ENCODE results near the gene OS9. TPM values are rescaled to one million over a fixed set of nuclear protein-coding genes. Genes with fewer than 3 reads are reported as not detected.

OS9 gene
- total and polyA plus RNA-seq, 2 of the 4 experiments (the other 2 are of a cell fraction): 159 to 272 TPM

DNA sequence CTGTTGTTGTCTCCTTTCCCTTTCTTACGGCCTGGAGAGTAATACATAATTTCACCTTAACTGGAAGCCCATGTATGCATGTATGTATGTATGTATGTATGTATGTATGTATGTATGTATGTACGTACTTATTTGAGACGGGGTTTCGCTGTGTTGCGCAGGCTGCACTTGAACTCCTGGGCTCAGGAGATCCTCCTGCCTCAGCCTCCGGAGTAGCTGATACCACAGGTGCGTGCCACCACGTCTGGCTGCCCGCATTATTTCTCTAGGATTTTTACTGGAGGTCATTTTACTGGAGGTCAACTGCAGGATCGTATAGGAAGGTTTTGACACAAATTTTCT, 644 bp upstream of the OS9 start:
- CTCF ChIA-PET: interaction anchor here (0.7 to 1.4 kb wide), 3 partner anchors 11 to 33 kb away, joined by 4 to 8 read pairs (median 5); no protein-coding TSS in a partner anchor
- TF ChIP-seq, protein P1, sequence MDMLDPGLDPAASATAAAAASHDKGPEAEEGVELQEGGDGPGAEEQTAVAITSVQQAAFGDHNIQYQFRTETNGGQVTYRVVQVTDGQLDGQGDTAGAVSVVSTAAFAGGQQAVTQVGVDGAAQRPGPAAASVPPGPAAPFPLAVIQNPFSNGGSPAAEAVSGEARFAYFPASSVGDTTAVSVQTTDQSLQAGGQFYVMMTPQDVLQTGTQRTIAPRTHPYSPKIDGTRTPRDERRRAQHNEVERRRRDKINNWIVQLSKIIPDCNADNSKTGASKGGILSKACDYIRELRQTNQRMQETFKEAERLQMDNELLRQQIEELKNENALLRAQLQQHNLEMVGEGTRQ (IDR thresholded peaks at IDR 0.05; ENCODE audit: low read depth, low read length): no peak
- no peak for TF ChIP-seq RFX5 (IDR thresholded peaks at IDR 0.05; ENCODE audit: low read depth, low read length)
- no peak for TF ChIP-seq ELK1 (IDR thresholded peaks at IDR 0.05; ENCODE audit: borderline replicate concordance, low read depth, low read length)
- TF ChIP-seq CTCF (conservative IDR thresholded peaks at IDR 0.05; ENCODE audit: low read depth, low read length): no peak
- no peak for TF ChIP-seq CEBPB (IDR thresholded peaks at IDR 0.05; ENCODE audit: low read depth, low read length)

More for the DNA sequence above, 644 bp upstream of the OS9 start:
- Histone ChIP-seq H3K23ac (ENCODE audit: low read depth, low read length) (no peak overlapping the region), H2BK120ac (ENCODE audit: low read depth, low read length) (no peak overlapping the region), H4K8ac (ENCODE audit: low read depth in 2 of 2, low read length in 2 of 2) (peak overlapping the region in 1 of 2 experiments; percentile 24; a peak in 1 of 4 replicates), H3K9ac (ENCODE audit: low read depth, low read length) (no peak overlapping the region), H3K9me1 (ENCODE audit: insufficient read depth, low read length) (peaks cover 6% of the 10 kb centered on the region), H2BK5ac (ENCODE audit: low read depth, low read length, poor library complexity, severe bottlenecking) (no peak overlapping the region), H3K14ac (replicated peaks; ENCODE audit: low read depth, low read length) (no peak overlapping the region), H2AK5ac (ENCODE audit: low read depth, low read length) (0 out of 2 replicates have a peak overlapping the region, but pooled peaks have one; percentile 18), H3K4me2 (ENCODE audit: low read depth, low read length) (peak overlapping the region; percentile 17; the same call in 1 of the 2 replicates), H3K79me1 (ENCODE audit: low read depth in 1 of 2, low read length in 2 of 2) (peaks cover 12 to 24% of the 10 kb centered on the region in 2 experiments), H3K27ac (ENCODE audit: insufficient read depth, low read length) (no peak overlapping the region), H4K91ac (ENCODE audit: insufficient read depth, low read depth, low read length) (no peak overlapping the region), H2BK20ac (ENCODE audit: low read depth, low read length) (no peak overlapping the region), H3K4me3 (ENCODE audit: insufficient read depth, low read depth, low read length) (no peak overlapping the region), H3K56ac (ENCODE audit: extremely low read depth, insufficient read depth, low read length) (no peak overlapping the region), H4K5ac (ENCODE audit: low read depth, low read length) (no peak overlapping the region), H2AK9ac (replicated peaks; ENCODE audit: low read depth, low read length, poor library complexity) (no peak overlapping the region), H3K9me3 (ENCODE audit: control insufficient read depth, insufficient read depth, low read length) (no peaks in the 10 kb centered on the region), H2AFZ (replicated peaks; ENCODE audit: low read length, poor library complexity) (peak overlapping the region; percentile 78), H3K4me1 (ENCODE audit: control insufficient read depth, insufficient read depth, low read length) (0 out of 2 replicates have a peak, but pooled peaks cover 3% of the 10 kb centered on the region), H4K20me1 (ENCODE audit: insufficient read depth, low read length) (no peaks in the 10 kb centered on the region), H3K36me3 (ENCODE audit: control insufficient read depth, insufficient read depth, low read length) (peaks cover 12% of the 10 kb centered on the region), H3K18ac (ENCODE audit: low read depth, low read length) (no peak overlapping the region), H3K27me3 (ENCODE audit: control insufficient read depth, insufficient read depth, low read length) (no peaks in the 10 kb centered on the region), H3K4ac (ENCODE audit: low read depth, low read length) (no peak overlapping the region), H2BK15ac (ENCODE audit: low read depth, low read length) (no peak overlapping the region)
- POLR2A ChIA-PET (ENCODE audit: unreplicated experiment): no interaction called here
- in situ Hi-C loops (cut with MboI; ENCODE audit: low sequenced_read_pairs): no loop called here
- BruUV-seq (replicated peaks): no TSS peak
- 80% methylated on average over 1 of the region's 10 CpGs; no CpG with 5 or more reads in 1 of the 2 experiments for WGBS, 2 experiments (ENCODE audit: extremely low coverage in 2 of 2, insufficient read length in 1 of 2)
- dilution Hi-C loops (cut with HindIII; ENCODE audit: low sequenced_read_pairs, unreplicated experiment): no loop called here
- no peak for DNase-seq
- ATAC-seq (ENCODE audit: low read depth): no peak
- intact Hi-C loops (cut with micrococcal nuclease): loop anchor here (2.0 to 5.0 kb wide), 3 partner anchors 60 to 236 kb away; partner anchors contain the start of genes B4GALNT1, GLI1 and INHBE

Data from IMR-90 (cell line).